ENCODE measurements around the gene PTPN22. TPM values are rescaled to one million over a fixed set of nuclear protein-coding genes. Genes with fewer than 3 reads are reported as not detected.

Gene PTPN22
- polyA plus RNA-seq, 3 donors: 9.7 to 43.7 (median 29.7) TPM

DNA sequence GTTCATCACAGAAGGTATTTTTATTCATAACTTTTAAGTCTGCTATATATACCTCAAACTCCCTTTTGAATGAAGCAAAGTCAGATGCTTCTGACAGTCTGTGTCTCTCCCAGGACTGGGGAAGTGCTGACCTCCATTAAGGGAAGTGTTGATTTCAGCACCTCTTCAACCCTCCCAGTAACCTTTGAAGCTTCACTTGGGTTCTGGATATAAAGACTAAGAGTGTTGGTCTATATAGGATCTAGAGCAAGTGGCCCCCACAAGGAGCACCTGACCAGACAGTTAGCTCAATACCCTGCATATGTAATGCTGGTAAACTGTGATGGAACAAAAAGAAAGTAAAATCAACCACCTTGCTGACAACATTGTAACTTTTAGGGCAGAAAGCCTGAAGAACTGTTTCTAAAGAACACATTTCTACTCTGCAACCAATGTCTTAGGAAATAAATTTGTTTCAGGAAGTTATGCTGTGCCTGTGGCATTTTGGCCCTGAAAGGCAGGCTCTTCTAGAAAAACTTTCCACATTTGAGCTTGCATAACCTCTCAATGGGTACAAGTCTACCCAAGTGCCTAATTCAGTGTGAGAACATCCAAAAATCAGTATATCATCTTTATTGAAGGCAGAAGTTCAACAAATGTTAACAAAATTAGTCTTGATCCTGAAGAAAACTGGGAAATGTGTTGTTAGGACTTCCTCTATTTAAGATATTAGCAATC is 865 bp upstream of the PTPN22 start:
- no peaks in the 10 kb centered on the region for H3K9me3 ChIP-seq (replicated peaks in 1 of 2; ENCODE audit: control insufficient read depth in 1 of 2, insufficient read depth in 1 of 2, low read length in 2 of 2)
- peak overlapping the region; percentile 58 for H2AFZ ChIP-seq (ENCODE audit: insufficient read depth, low read depth, low read length, poor library complexity, severe bottlenecking)
- H3K4me1 ChIP-seq (ENCODE audit: control insufficient read depth in 1 of 2, insufficient read depth in 2 of 2, low read length in 2 of 2): peaks cover 62 to 79% of the 10 kb centered on the region in 2 donors
- peak overlapping the region; percentile 64 for H3K9ac ChIP-seq (ENCODE audit: insufficient read depth, low read length, poor library complexity, severe bottlenecking)
- H4K20me1 ChIP-seq (ENCODE audit: insufficient read depth, low read length): no peaks in the 10 kb centered on the region
- peak overlapping the region; percentile 59 to 98 for H3K27ac ChIP-seq (ENCODE audit: low read depth in 1 of 2, low read length in 2 of 2)
- Mint-ChIP-seq H3K27me3 (ENCODE audit: low read depth in 3 of 3) (no peaks in the 10 kb centered on the region), H3K9me3 (peaks cover 0 to 2% (median 0%) of the 10 kb centered on the region in 7 donors), H3K4me3 (peak overlapping the region; percentile 67 to 69), H3K36me3 (no peaks in the 10 kb centered on the region), H3K4me1 (peaks cover 64% of the 10 kb centered on the region), H3K27ac (peak overlapping the region; percentile 95 to 99 (median 97))
- no peaks in the 10 kb centered on the region for H3K36me3 ChIP-seq (replicated peaks in 1 of 2; ENCODE audit: control insufficient read depth in 1 of 2, insufficient read depth in 2 of 2, low read length in 2 of 2)
- peaks cover 42% of the 10 kb centered on the region for H3K79me2 ChIP-seq (ENCODE audit: insufficient read depth, low read length)
- intact Hi-C loops (cut with micrococcal nuclease): loop anchor here in 1 of 2 donors (5.0 kb wide), 1 partner anchor 60 kb away; no protein-coding TSS in a partner anchor
- H3K4me2 ChIP-seq (replicated peaks; ENCODE audit: extremely low read depth, low read length, poor library complexity, severe bottlenecking): peak overlapping the region; percentile 85
- peak; percentile 66 to 84 (median 71) for DNase-seq
- H3K27me3 ChIP-seq (ENCODE audit: control insufficient read depth in 2 of 2, insufficient read depth in 2 of 2, low read length in 2 of 2): no peaks in the 10 kb centered on the region
- peak overlapping the region in 2 of 3 experiments; percentile 78 to 83 for H3K4me3 ChIP-seq (replicated peaks in 1 of 3; ENCODE audit: low read depth in 2 of 3, low read length in 3 of 3)
- TF ChIP-seq, protein P1, sequence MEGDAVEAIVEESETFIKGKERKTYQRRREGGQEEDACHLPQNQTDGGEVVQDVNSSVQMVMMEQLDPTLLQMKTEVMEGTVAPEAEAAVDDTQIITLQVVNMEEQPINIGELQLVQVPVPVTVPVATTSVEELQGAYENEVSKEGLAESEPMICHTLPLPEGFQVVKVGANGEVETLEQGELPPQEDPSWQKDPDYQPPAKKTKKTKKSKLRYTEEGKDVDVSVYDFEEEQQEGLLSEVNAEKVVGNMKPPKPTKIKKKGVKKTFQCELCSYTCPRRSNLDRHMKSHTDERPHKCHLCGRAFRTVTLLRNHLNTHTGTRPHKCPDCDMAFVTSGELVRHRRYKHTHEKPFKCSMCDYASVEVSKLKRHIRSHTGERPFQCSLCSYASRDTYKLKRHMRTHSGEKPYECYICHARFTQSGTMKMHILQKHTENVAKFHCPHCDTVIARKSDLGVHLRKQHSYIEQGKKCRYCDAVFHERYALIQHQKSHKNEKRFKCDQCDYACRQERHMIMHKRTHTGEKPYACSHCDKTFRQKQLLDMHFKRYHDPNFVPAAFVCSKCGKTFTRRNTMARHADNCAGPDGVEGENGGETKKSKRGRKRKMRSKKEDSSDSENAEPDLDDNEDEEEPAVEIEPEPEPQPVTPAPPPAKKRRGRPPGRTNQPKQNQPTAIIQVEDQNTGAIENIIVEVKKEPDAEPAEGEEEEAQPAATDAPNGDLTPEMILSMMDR (IDR thresholded peaks at IDR 0.05): no peak

DNA sequence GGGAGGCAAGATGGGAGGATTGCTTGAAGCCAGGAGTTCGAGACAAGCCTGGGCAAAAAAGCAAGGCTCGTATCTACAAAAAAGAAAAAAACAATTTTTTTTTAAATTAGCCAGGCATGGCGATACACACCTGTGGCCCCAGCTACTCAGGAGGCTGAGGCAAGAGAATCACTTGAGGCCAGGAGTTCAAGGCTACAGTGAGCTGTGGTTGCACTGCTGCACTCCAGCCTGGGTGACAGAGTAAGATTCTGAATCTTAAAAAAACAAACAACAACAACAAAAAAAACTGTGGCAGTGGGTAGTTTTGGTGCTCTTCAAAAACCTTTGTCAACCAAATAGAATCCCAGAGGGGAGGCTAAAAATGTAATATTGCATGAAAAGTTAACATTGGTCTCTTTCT is 734 bp downstream of the PTPN22 start:
- peak overlapping the region; percentile 44 to 83 (median 78) for H3K4me3 ChIP-seq (replicated peaks in 1 of 3; ENCODE audit: low read depth in 2 of 3, low read length in 3 of 3)
- H3K4me2 ChIP-seq (replicated peaks; ENCODE audit: extremely low read depth, low read length, poor library complexity, severe bottlenecking): peak overlapping the region; percentile 85
- 75% methylated on average over 1 of the region's 3 CpGs for WGBS (ENCODE audit: insufficient coverage)
- Mint-ChIP-seq H3K27me3 (ENCODE audit: low read depth in 3 of 3) (no peaks in the 10 kb centered on the region), H3K27ac (peak overlapping the region; percentile 78 to 98 (median 95)), H3K4me1 (peaks cover 64% of the 10 kb centered on the region), H3K9me3 (peaks cover 0 to 2% (median 0%) of the 10 kb centered on the region in 7 donors), H3K4me3 (peak overlapping the region; percentile 45 to 76), H3K36me3 (peaks cover 3 to 6% of the 10 kb centered on the region in 2 donors)
- no peaks in the 10 kb centered on the region for H3K27me3 ChIP-seq (ENCODE audit: control insufficient read depth in 2 of 2, insufficient read depth in 2 of 2, low read length in 2 of 2)
- no peaks in the 10 kb centered on the region for H3K9me3 ChIP-seq (replicated peaks in 1 of 2; ENCODE audit: control insufficient read depth in 1 of 2, insufficient read depth in 1 of 2, low read length in 2 of 2)
- no peak overlapping the region for H3K9ac ChIP-seq (ENCODE audit: insufficient read depth, low read length, poor library complexity, severe bottlenecking)
- peak overlapping the region; percentile 37 for H2AFZ ChIP-seq (ENCODE audit: insufficient read depth, low read depth, low read length, poor library complexity, severe bottlenecking)
- peaks cover 62 to 83% of the 10 kb centered on the region in 2 donors for H3K4me1 ChIP-seq (ENCODE audit: control insufficient read depth in 1 of 2, insufficient read depth in 2 of 2, low read length in 2 of 2)
- H3K27ac ChIP-seq (ENCODE audit: low read depth in 1 of 2, low read length in 2 of 2): peak overlapping the region; percentile 22 to 98
- TF ChIP-seq, protein P1 (IDR thresholded peaks at IDR 0.05): no peak
- intact Hi-C loops (cut with micrococcal nuclease): loop anchor here in 1 of 2 donors (5.0 kb wide), 1 partner anchor 62 kb away; no protein-coding TSS in a partner anchor
- H4K20me1 ChIP-seq (ENCODE audit: insufficient read depth, low read length): no peaks in the 10 kb centered on the region
- no peaks in the 10 kb centered on the region for H3K36me3 ChIP-seq (replicated peaks in 1 of 2; ENCODE audit: control insufficient read depth in 1 of 2, insufficient read depth in 2 of 2, low read length in 2 of 2)
- no peak for DNase-seq
- H3K79me2 ChIP-seq (ENCODE audit: insufficient read depth, low read length): peaks cover 58% of the 10 kb centered on the region

Data from CD14-positive monocyte (primary cell).